ENCODE measurements around the gene CNRIP1. TPM values are rescaled to one million over a fixed set of nuclear protein-coding genes. Genes with fewer than 3 reads are reported as not detected.

CNRIP1 gene
- total RNA-seq, 4 donors from 2014 or later, result 4.7 to 7.6 (median 6.5) TPM

DNA sequence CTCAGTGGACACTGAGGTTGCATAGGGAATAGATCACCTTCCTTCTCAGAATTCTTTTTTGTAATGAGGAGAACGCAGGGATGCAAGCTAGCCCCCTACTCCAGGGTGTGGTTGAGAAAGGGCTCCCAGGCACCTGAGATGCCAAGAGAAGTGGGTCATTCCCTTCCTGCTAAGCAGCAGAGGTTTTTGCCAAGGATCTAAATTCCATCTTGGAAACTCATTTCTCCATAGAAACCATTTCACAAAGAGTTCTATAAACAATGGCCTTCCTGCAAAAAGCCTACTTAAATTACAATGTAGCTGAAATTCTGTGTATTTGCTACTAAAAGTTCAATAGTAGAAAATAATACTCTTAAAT lies 63.7 kb downstream of the CNRIP1 start:
- no peak for DNase-seq
- Histone ChIP-seq H3K27me3 (no peaks in the 10 kb centered on the region), H3K36me3 (no peaks in the 10 kb centered on the region), H3K4me3 (no peak overlapping the region), H3K4me1 (peaks cover 7 to 9% of the 10 kb centered on the region in 2 donors), H3K27ac (no peak overlapping the region), H3K9me3 (no peaks in the 10 kb centered on the region)
- intact Hi-C loops (cut with DNase I; ENCODE audit: low total_unique reads), result loop anchor here (10.0 kb wide), 1 partner anchor 1129 kb away; the partner anchor contains the start of gene GFPT1
- ATAC-seq, result no peak
- in situ Hi-C loops (cut with MboI; ENCODE audit: low sequenced_read_pairs in 4 of 4), result no loop called here
- no peak for TF ChIP-seq POLR2A (IDR thresholded peaks at IDR 0.05)
- TF ChIP-seq CTCF (IDR thresholded peaks at IDR 0.05 in 4 of 5, conservative IDR thresholded peaks at IDR 0.05 in 1 of 5), result no peak

- in situ Hi-C loops (cut with MboI; ENCODE audit: low sequenced_read_pairs in 4 of 4) (no loop called here), intact Hi-C loops (cut with DNase I; ENCODE audit: low total_unique reads) (loop anchor here (5.0 to 10.0 kb wide), 3 partner anchors 34 to 1131 kb away; partner anchors contain the start of genes C1D and GFPT1)
Observed at GRCh38 chr2:68253219-68254068, 66.3 kb downstream of the CNRIP1 start.

DNA sequence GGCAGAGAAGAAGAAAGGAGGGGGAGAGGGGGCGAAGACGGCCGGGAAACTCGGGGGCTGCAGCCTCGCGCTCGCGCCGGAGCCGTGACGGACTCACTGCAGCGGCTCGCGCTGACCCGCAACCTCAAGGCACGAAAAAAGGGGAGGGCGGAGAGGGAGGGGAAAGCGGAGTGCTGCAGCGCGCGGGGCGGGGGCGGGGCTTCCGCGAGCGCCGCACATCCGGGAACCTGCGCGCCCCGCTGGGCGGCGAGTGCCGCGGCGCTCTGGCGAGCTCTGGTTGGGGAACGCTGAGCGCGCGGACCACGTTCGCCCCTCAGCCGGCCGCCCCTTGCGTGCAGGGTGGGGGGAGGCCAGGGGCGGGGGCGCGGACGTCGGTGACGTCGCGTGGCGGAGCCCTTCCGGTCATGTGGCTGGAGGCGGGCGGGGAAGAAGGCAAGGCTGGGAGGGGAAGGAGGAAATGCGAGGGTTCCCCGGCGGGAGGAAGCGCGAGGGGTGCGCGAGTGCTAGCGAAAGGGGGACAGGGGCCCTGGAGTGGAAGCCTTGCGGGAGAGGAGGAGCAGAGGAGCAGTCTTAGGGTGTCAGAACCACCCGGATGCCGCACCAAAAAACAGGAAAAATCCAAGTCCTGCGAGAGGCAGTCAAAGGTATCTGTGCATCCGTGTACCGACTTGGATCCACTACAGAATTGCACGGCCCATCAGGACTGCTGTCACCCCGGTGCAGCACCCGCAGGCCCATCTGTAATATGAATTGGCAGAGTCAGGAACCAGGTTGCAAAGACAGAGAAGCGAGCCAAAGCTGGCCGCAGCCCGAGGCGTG lies 67.1 kb downstream of the CNRIP1 start, which contains the start of gene PPP3R1:
Gene PPP3R1 (minus strand): TSS at position 133 of the 819 bp plus-strand sequence. CDS start 405 bp downstream, outside the sequence.
- H3K27ac ChIP-seq, result peak within 1 kb of the TSS; percentile 95 to 97 (median 97)
- peaks cover 40 to 41% of the 10 kb centered on the region in 2 donors for H3K4me1 ChIP-seq
- ATAC-seq (peak; percentile 74 to 75), DNase-seq (peak; percentile 93)
- H3K27me3 ChIP-seq, result no peaks in the 10 kb centered on the region
- in situ Hi-C loops (cut with MboI; ENCODE audit: low sequenced_read_pairs in 4 of 4) (no loop called here), intact Hi-C loops (cut with DNase I; ENCODE audit: low total_unique reads) (loop anchor here (1.0 to 10.0 kb wide), 4 partner anchors 35 to 1132 kb away; partner anchors contain the start of genes C1D, GFPT1 and PNO1)
- no peaks in the 10 kb centered on the region for H3K36me3 ChIP-seq
- H3K4me3 ChIP-seq, result peak within 1 kb of the TSS; percentile 85 to 92 (median 90)
- no peaks in the 10 kb centered on the region for H3K9me3 ChIP-seq
- peak; percentile 91 to 94 for TF ChIP-seq POLR2A (IDR thresholded peaks at IDR 0.05)
- TF ChIP-seq CTCF (IDR thresholded peaks at IDR 0.05 in 4 of 5, conservative IDR thresholded peaks at IDR 0.05 in 1 of 5), result no peak

More at GRCh38 chr2:68253219-68254068, 66.3 kb downstream of the CNRIP1 start:
- Histone ChIP-seq H3K4me1 (peaks cover 31 to 33% of the 10 kb centered on the region in 2 donors), H3K27me3 (no peaks in the 10 kb centered on the region), H3K36me3 (no peaks in the 10 kb centered on the region), H3K27ac (peak overlapping the region; percentile 95 to 97 (median 97)), H3K9me3 (no peaks in the 10 kb centered on the region), H3K4me3 (peak overlapping the region; percentile 72 to 92 (median 87))
- no peak for DNase-seq
- TF ChIP-seq CTCF (IDR thresholded peaks at IDR 0.05 in 4 of 5, conservative IDR thresholded peaks at IDR 0.05 in 1 of 5) (no peak), POLR2A (IDR thresholded peaks at IDR 0.05) (no peak)
- ATAC-seq, result no peak

DNA sequence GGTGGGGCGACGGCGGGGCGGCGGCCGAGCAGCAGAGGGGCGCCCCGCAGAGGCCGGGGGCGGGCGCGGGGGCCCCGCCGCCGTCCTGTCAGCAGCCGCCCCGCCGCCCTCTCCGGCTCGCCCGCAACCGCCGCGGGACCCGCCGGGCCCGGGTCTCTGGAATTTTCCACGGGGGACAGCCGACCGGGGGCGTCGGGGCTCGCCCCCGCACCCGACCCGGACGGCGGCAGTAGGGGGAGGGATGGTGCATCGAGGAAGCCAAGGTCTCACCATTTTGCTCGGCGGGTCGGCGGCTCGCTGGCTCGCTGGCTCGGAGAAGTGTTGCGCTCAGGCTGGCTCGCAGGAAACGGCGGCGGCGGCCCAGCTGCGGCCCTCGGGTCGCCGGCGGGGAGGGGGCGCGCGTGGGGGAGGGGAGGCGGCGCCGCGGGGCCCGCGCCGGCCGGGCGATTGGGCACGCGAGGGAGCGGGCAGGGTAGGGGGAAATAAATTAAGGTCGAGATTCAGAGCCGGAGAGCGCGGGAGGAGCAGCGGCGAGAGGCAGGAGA lies 67.8 kb downstream of the CNRIP1 start:
- TF ChIP-seq POLR2A (IDR thresholded peaks at IDR 0.05) (no peak), CTCF (IDR thresholded peaks at IDR 0.05 in 4 of 5, conservative IDR thresholded peaks at IDR 0.05 in 1 of 5) (no peak)
- Histone ChIP-seq H3K36me3 (no peaks in the 10 kb centered on the region), H3K4me3 (peak overlapping the region; percentile 84 to 92 (median 90)), H3K4me1 (peaks cover 45 to 48% of the 10 kb centered on the region in 2 donors), H3K27ac (peak overlapping the region; percentile 95 to 97 (median 97)), H3K9me3 (no peaks in the 10 kb centered on the region), H3K27me3 (no peaks in the 10 kb centered on the region)
- DNase-seq (peak in 1 of 2 donors; percentile 25), ATAC-seq (peak; percentile 40 to 45)
- intact Hi-C loops (cut with DNase I; ENCODE audit: low total_unique reads), result loop anchor here (1.0 to 10.0 kb wide), 6 partner anchors 35 to 1133 kb away; partner anchors contain the start of genes C1D, CNRIP1, GFPT1 and PNO1
- in situ Hi-C loops (cut with MboI; ENCODE audit: low sequenced_read_pairs in 4 of 4), result no loop called here

Measured in gastrocnemius medialis (tissue), 4 donors.